LoVo (cell line): ENCODE results near the gene FILIP1L.
A peak's percentile ranks its signal among the peaks of the same experiment; 100 is the strongest.

Experiments
- DNase-seq: peaks from one replicate; pipeline ENCODE4 v3.0.0-alpha.2; 2016; ENCODE audit warnings: low spot score

FILIP1L gene

GRCh38 chr3:99795573-99795972 is 318.7 kb downstream of the FILIP1L start:
- DNase-seq: no peak

GRCh38 chr3:99794485-99794884 is 319.8 kb downstream of the FILIP1L start:
- no peak for DNase-seq

GRCh38 chr3:99789011-99789721 is 325.1 kb downstream of the FILIP1L start:
- DNase-seq: peak; percentile 26
